Neural cell (in vitro differentiated cells): ENCODE measurements around the gene NPLOC4. TPM values are rescaled to one million over a fixed set of nuclear protein-coding genes. Genes with fewer than 3 reads are reported as not detected.
"Not testable (repeated sequence)": the region's sequence is repeated elsewhere in the genome, so short reads cannot be mapped to it uniquely, and the experiment has no call there.

Source experiments
- H2AFZ ChIP-seq: fragments of 200-600, 300-800 bp; sonication (generic), shearing (Covaris generic); 2 replicates; pipeline ENCODE4 v1.6.0; 2014; ENCODE audit warnings: low read depth, mild to moderate bottlenecking, antibody characterized with exemption, low read length, moderate library complexity
- H3F3A ChIP-seq: fragments of 200-600 bp; shearing (Covaris generic); 2 replicates; pipeline ENCODE4 v1.6.1; 2016; ENCODE audit warnings: mild to moderate bottlenecking, moderate library complexity, mixed read lengths, antibody characterized with exemption, low read length; ENCODE audit not compliant: insufficient read depth, poor library complexity, severe bottlenecking
- H3K27ac ChIP-seq: fragments of 200-600, 300-800 bp; sonication (generic), shearing (Covaris generic); 2 replicates; pipeline ENCODE4 v1.5.1; 2014; ENCODE audit warnings: mild to moderate bottlenecking, low read length, moderate library complexity
- H3K27me3 ChIP-seq: fragments of 300-800, 200-600 bp; sonication (generic), shearing (Covaris generic); 2 replicates; pipeline ENCODE4 v1.6.0; 2014; ENCODE audit warnings: mild to moderate bottlenecking, low read depth, low read length, moderate library complexity; ENCODE audit not compliant: insufficient read depth
- H3K36me3 ChIP-seq: fragments of 300-800, 200-600 bp; sonication (generic), shearing (Covaris generic); 2 replicates; pipeline ENCODE4 v1.5.1; 2014; ENCODE audit warnings: mild to moderate bottlenecking, antibody characterized with exemption, low read length, moderate library complexity; ENCODE audit not compliant: insufficient read depth
- H3K4me2 ChIP-seq: fragments of 300-800, 200-600 bp; sonication (generic), shearing (Covaris generic); 2 replicates; pipeline ENCODE4 v1.6.0; 2014; ENCODE audit warnings: mild to moderate bottlenecking, low read length
- H3K4me3 ChIP-seq: fragments of 300-800, 200-600 bp; sonication (generic), shearing (Covaris generic); 2 replicates; pipeline ENCODE4 v1.5.1; 2014; ENCODE audit warnings: mild to moderate bottlenecking, low read length, moderate library complexity
- H3K79me2 ChIP-seq: fragments of 200-600 bp; shearing (Covaris generic); replicated peaks from 2 replicates; pipeline ENCODE4 v1.6.0; 2014; ENCODE audit warnings: mild to moderate bottlenecking, low read length, moderate library complexity; ENCODE audit not compliant: insufficient read depth
- H3K9ac ChIP-seq: fragments of 300-800, 200-600 bp; sonication (generic), shearing (Covaris generic); 2 replicates; pipeline ENCODE4 v1.6.1; 2016; ENCODE audit warnings: mild to moderate bottlenecking, low read length, mixed read lengths
- H3K9me2 ChIP-seq: fragments of 200-600 bp; shearing (Covaris generic); 2 replicates; pipeline ENCODE4 v1.6.1; 2016; ENCODE audit warnings: mild to moderate bottlenecking, low read length, mixed read lengths; ENCODE audit not compliant: insufficient read depth
- H3K9me3 ChIP-seq: fragments of 200-600, 300-800 bp; sonication (generic), shearing (Covaris generic); 2 replicates; pipeline ENCODE4 v1.6.1; 2016; ENCODE audit warnings: mild to moderate bottlenecking, mixed run types, low read length, moderate library complexity, mixed read lengths
- H4K20me1 ChIP-seq: fragments of 200-600 bp; shearing (Covaris generic); 2 replicates; pipeline ENCODE4 v1.6.1; 2016; ENCODE audit warnings: mild to moderate bottlenecking, mixed run types; ENCODE audit not compliant: insufficient read depth
- EP300 ChIP-seq: fragments of 450-650 bp; conservative IDR thresholded peaks from 2 replicates; pipeline ENCODE4 v1.6.1; 2014; ENCODE audit warnings: antibody characterized with exemption, mild to moderate bottlenecking, moderate library complexity; ENCODE audit not compliant: poor library complexity, severe bottlenecking
- EZH2 ChIP-seq: fragments of 200-600, 300-800 bp; shearing (Covaris generic), sonication (generic); IDR thresholded peaks from 2 replicates; pipeline ENCODE4 v1.6.1; 2014; ENCODE audit warnings: antibody characterized with exemption, low read length, borderline replicate concordance, mild to moderate bottlenecking; ENCODE audit not compliant: insufficient read depth, poor library complexity, severe bottlenecking
- MXI1 ChIP-seq: fragments of 450-650 bp; conservative IDR thresholded peaks from 2 replicates; pipeline ENCODE4 v1.6.1; 2014; ENCODE audit warnings: antibody characterized with exemption, mild to moderate bottlenecking; ENCODE audit not compliant: poor library complexity, severe bottlenecking
- POLR2AphosphoS5 ChIP-seq: IDR thresholded peaks from 2 replicates; pipeline ENCODE4 v1.6.1; 2012
- RAD21 ChIP-seq: fragments of 450-650 bp; conservative IDR thresholded peaks from 2 replicates; pipeline ENCODE4 v1.6.1; 2014; ENCODE audit warnings: antibody characterized with exemption, mild to moderate bottlenecking, moderate library complexity
- REST ChIP-seq: IDR thresholded peaks from 2 replicates; pipeline ENCODE4 v1.6.1; 2012; ENCODE audit warnings: borderline replicate concordance
- SMC3 ChIP-seq: fragments of 450-650 bp; conservative IDR thresholded peaks from 2 replicates; pipeline ENCODE4 v1.6.1; 2014; ENCODE audit warnings: antibody characterized with exemption, mild to moderate bottlenecking, moderate library complexity; ENCODE audit not compliant: poor library complexity
- TAF1 ChIP-seq: IDR thresholded peaks from 2 replicates; pipeline ENCODE4 v1.6.1; 2012; ENCODE audit warnings: low read depth
- polyA plus RNA-seq: library from polyadenylated mRNA; depleted of rRNA; stranded (reverse); fragments of >200 nt; gene quantifications from 2 replicates; pipeline ENCODE4 v1.2.3, GENCODE V29; 2014
- TF ChIP-seq, protein P1 (sequence below): fragments of 450-650 bp; IDR thresholded peaks from 2 replicates; pipeline ENCODE4 v1.5.1; 2014; ENCODE audit warnings: antibody characterized with exemption, mild to moderate bottlenecking, moderate library complexity; ENCODE audit not compliant: poor library complexity, severe bottlenecking

The NPLOC4 gene
- polyA plus RNA-seq, 1 donor from 2014 or later: 32.3 TPM

- Histone ChIP-seq H3K9ac (no peak overlapping the region), H3K36me3 (peaks cover 3% of the 10 kb centered on the region), H3K27me3 (no peaks in the 10 kb centered on the region), H4K20me1 (no peaks in the 10 kb centered on the region), H3K27ac (no peak overlapping the region), H3K9me3 (no peaks in the 10 kb centered on the region), H3K4me3 (no peak overlapping the region), H3K4me2 (no peak overlapping the region), H3K9me2 (no peaks in the 10 kb centered on the region), H2AFZ (no peak overlapping the region), H3F3A (no peaks in the 10 kb centered on the region), H3K79me2 (peaks cover 28% of the 10 kb centered on the region)
- no peak for TF ChIP-seq TAF1
- TF ChIP-seq SMC3: no peak
- no peak for TF ChIP-seq EZH2
- TF ChIP-seq POLR2AphosphoS5: no peak
- no peak for TF ChIP-seq REST
- no peak for TF ChIP-seq RAD21
- no peak for TF ChIP-seq EP300
- no peak for TF ChIP-seq MXI1
- TF ChIP-seq, protein P1, sequence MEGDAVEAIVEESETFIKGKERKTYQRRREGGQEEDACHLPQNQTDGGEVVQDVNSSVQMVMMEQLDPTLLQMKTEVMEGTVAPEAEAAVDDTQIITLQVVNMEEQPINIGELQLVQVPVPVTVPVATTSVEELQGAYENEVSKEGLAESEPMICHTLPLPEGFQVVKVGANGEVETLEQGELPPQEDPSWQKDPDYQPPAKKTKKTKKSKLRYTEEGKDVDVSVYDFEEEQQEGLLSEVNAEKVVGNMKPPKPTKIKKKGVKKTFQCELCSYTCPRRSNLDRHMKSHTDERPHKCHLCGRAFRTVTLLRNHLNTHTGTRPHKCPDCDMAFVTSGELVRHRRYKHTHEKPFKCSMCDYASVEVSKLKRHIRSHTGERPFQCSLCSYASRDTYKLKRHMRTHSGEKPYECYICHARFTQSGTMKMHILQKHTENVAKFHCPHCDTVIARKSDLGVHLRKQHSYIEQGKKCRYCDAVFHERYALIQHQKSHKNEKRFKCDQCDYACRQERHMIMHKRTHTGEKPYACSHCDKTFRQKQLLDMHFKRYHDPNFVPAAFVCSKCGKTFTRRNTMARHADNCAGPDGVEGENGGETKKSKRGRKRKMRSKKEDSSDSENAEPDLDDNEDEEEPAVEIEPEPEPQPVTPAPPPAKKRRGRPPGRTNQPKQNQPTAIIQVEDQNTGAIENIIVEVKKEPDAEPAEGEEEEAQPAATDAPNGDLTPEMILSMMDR: no peak
Observed at GRCh38 chr17:81630274-81630673, 6.6 kb downstream of the NPLOC4 start.

GRCh38 chr17:81621494-81622130 is 15.3 kb downstream of the NPLOC4 start:
- no peak for TF ChIP-seq RAD21
- TF ChIP-seq TAF1: no peak
- TF ChIP-seq SMC3: no peak
- no peak for TF ChIP-seq EZH2
- TF ChIP-seq REST: no peak
- Histone ChIP-seq H3K79me2 (peaks cover 7% of the 10 kb centered on the region), H3K9ac (no peak overlapping the region), H3K36me3 (peaks cover 21% of the 10 kb centered on the region), H2AFZ (no peak overlapping the region), H3K9me3 (no peaks in the 10 kb centered on the region), H3K9me2 (no peaks in the 10 kb centered on the region), H3K4me2 (no peak overlapping the region), H3K27ac (no peak overlapping the region), H3K27me3 (no peaks in the 10 kb centered on the region), H3K4me3 (no peak overlapping the region), H3F3A (no peaks in the 10 kb centered on the region), H4K20me1 (no peaks in the 10 kb centered on the region)

GRCh38 chr17:81618307-81618706 is 18.6 kb downstream of the NPLOC4 start:
- H2AFZ ChIP-seq, H3F3A ChIP-seq, H3K79me2 ChIP-seq, H3K9me2 ChIP-seq, H3K9ac ChIP-seq, H3K4me2 ChIP-seq, H3K27me3 ChIP-seq, H3K9me3 ChIP-seq, H4K20me1 ChIP-seq, H3K4me3 ChIP-seq, H3K27ac ChIP-seq: not testable (repeated sequence)
- peaks cover 14% of the 10 kb centered on the region for H3K36me3 ChIP-seq
